Breast epithelium (tissue), 4 donors: ENCODE data around the gene WDR6. TPM values are rescaled to one million over a fixed set of nuclear protein-coding genes. Genes with fewer than 3 reads are reported as not detected.

Source experiments
- DNase-seq, 2 donors: peaks; one replicate each; pipeline ENCODE4 v3.0.0-alpha.2; 2019; ENCODE audit warnings: low spot score in 2 of 2
- H3K27ac ChIP-seq, 2 donors: fragments of 200-600 bp; sonication (generic) in 1 of 2; one replicate each; pipeline ENCODE4 v1.5.1; 2016 to 2019; ENCODE audit warnings: mild to moderate bottlenecking in 1 of 2
- H3K27me3 ChIP-seq, 2 donors: fragments of 200-600 bp; sonication (generic) in 1 of 2; one replicate each; pipeline versions ENCODE4 v1.5.1 to v1.6.0; 2017 to 2019; ENCODE audit warnings: control low read depth in 1 of 2, mild to moderate bottlenecking in 1 of 2
- H3K36me3 ChIP-seq: fragments of 200-600 bp; one replicate; pipeline ENCODE4 v1.5.1; 2019
- H3K4me1 ChIP-seq, 2 donors: fragments of 200-600 bp; sonication (generic); one replicate each; pipeline ENCODE4 v1.5.1; 2016 to 2019; ENCODE audit warnings: control low read depth in 1 of 2
- H3K4me3 ChIP-seq, 3 donors: fragments of 200-600 bp; sonication (generic); 1 replicate in 2 of 3; 2 replicates in 1 of 3; pipeline ENCODE4 v1.5.1; 2016 to 2019; ENCODE audit warnings: mild to moderate bottlenecking in 3 of 3, moderate library complexity in 2 of 3
- H3K9me3 ChIP-seq, 2 donors: fragments of 200-600 bp; sonication (generic) in 1 of 2; one replicate each; pipeline ENCODE4 v1.5.1; 2016 to 2019; ENCODE audit warnings: control low read depth in 1 of 2
- POLR2A ChIP-seq: fragments of 450-650 bp; IDR thresholded peaks from one replicate; pipeline ENCODE4 v1.6.1; 2016; ENCODE audit warnings: antibody characterized with exemption, mild to moderate bottlenecking, moderate library complexity
- POLR2AphosphoS5 ChIP-seq, 3 donors: sonication (generic); formaldehyde crosslinking; IDR thresholded peaks; one replicate each; pipeline ENCODE4 v1.6.1; 2017; ENCODE audit warnings: antibody characterized with exemption in 3 of 3
- intact Hi-C: fragments of 100-400 bp; cut with DNase I; formaldehyde crosslinking; loops from one replicate; pipeline ENCODE4 v1.15.1; 2023; ENCODE audit warnings: low total_unique reads
- total RNA-seq, 3 donors: library from RNA; depleted of rRNA; stranded (reverse); fragments of >200 nt; gene quantifications; one replicate each; pipeline ENCODE4 v1.1.0, GENCODE V29; 2016
- TF ChIP-seq, protein P1 (sequence below), 3 donors: fragments of 450-650 bp; IDR thresholded peaks; one replicate each; pipeline ENCODE4 v1.5.1; 2016 to 2017; ENCODE audit warnings: antibody characterized with exemption in 3 of 3, mild to moderate bottlenecking in 3 of 3, moderate library complexity in 3 of 3

Gene WDR6
- total RNA-seq, 3 donors from 2014 or later: 57.9 to 143 (median 135) TPM

DNA sequence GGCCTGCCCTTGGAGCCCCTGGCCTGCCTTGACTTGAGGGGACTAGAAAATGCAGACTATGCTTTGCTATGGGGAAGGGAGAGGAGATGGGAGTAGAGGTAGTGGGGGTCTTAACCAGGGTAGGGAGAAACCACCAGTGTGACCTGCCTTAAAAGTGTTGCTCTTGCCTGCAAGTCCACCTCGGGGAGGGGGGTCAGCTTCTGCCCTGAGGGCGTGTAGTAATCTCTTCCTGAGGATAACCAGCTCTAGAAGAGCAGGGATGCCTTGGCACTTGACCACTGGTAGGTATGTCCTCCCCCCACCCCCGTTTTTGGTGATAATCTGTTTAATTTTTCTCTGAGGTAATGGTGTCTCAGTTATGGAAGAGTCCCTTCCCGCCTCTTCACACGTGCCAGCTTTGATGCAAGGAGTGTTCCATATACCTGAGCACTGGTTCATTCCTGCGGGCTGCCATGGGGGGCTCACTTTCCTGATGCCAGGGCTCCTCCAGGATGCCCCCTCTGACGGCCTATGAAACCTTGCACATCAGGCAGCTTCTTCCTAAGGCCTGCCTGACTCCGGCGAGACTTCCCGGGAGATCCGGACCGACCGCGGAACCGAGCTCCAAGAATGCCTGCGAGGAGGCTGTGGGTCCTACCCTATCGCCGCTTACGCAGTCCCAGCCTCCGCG, 17.9 kb upstream of the WDR6 start:
- Histone ChIP-seq H3K9me3 (no peaks in the 10 kb centered on the region), H3K4me3 (peak overlapping the region; percentile 91 to 96 (median 92)), H3K27ac (peak overlapping the region; percentile 90 to 95), H3K36me3 (no peaks in the 10 kb centered on the region), H3K4me1 (peaks cover 5 to 7% of the 10 kb centered on the region in 2 donors), H3K27me3 (no peaks in the 10 kb centered on the region)
- DNase-seq: no peak
- intact Hi-C loops: no loop called here
- TF ChIP-seq, protein P1, sequence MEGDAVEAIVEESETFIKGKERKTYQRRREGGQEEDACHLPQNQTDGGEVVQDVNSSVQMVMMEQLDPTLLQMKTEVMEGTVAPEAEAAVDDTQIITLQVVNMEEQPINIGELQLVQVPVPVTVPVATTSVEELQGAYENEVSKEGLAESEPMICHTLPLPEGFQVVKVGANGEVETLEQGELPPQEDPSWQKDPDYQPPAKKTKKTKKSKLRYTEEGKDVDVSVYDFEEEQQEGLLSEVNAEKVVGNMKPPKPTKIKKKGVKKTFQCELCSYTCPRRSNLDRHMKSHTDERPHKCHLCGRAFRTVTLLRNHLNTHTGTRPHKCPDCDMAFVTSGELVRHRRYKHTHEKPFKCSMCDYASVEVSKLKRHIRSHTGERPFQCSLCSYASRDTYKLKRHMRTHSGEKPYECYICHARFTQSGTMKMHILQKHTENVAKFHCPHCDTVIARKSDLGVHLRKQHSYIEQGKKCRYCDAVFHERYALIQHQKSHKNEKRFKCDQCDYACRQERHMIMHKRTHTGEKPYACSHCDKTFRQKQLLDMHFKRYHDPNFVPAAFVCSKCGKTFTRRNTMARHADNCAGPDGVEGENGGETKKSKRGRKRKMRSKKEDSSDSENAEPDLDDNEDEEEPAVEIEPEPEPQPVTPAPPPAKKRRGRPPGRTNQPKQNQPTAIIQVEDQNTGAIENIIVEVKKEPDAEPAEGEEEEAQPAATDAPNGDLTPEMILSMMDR (IDR thresholded peaks at IDR 0.05): no peak
- TF ChIP-seq POLR2A (no peak), POLR2AphosphoS5 (IDR thresholded peaks at IDR 0.05) (no peak)

DNA sequence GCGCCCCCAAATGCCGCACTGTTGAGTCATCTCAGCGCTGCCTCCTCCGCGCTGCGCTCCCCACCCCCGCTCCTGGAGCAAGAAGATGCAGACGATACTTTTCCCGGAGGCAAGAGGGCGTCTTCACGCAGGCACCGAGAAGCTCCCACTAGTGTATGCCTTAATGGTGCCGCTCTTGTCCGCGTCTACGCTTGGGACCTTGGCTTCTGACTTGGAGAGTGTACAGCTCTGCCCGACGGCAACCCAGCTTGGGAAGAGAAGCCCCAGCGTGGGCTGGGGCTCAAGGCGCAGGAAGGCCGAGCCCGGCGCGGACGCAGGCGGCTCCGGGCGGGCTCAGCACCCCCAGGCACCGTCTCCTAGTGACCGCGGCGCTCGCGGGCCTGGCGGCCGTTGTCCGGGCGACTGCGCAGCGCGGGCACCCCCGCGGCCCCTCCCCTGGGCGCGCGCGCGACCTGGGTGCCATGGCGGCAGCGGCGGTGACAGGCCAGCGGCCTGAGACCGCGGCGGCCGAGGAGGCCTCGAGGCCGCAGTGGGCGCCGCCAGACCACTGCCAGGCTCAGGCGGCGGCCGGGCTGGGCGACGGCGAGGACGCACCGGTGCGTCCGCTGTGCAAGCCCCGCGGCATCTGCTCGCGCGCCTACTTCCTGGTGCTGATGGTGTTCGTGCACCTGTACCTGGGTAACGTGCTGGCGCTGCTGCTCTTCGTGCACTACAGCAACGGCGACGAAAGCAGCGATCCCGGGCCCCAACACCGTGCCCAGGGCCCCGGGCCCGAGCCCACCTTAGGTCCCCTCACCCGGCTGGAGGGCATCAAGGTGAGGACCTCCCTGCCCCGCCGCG, 17.2 kb upstream of the WDR6 start, which contains the start of gene P4HTM:
TSS of gene P4HTM (plus strand) at position 446 of the 840 bp plus-strand sequence. CDS start at position 462, 16 bp downstream.
- DNase-seq: peak; percentile 76 to 78
- peak within 1 kb of the TSS; percentile 90 to 95 for H3K27ac ChIP-seq
- H3K27me3 ChIP-seq: no peaks in the 10 kb centered on the region
- no peaks in the 10 kb centered on the region for H3K9me3 ChIP-seq
- H3K4me1 ChIP-seq: peaks cover 5 to 7% of the 10 kb centered on the region in 2 donors
- intact Hi-C loops: no loop called here
- peak; percentile 33 for TF ChIP-seq POLR2A
- TF ChIP-seq POLR2AphosphoS5 (IDR thresholded peaks at IDR 0.05): peak; percentile 86 to 91 (median 86)
- TF ChIP-seq, protein P1 (IDR thresholded peaks at IDR 0.05): peak in 1 of 3 donors; percentile 23
- no peaks in the 10 kb centered on the region for H3K36me3 ChIP-seq
- peak within 1 kb of the TSS; percentile 91 to 96 (median 92) for H3K4me3 ChIP-seq

DNA sequence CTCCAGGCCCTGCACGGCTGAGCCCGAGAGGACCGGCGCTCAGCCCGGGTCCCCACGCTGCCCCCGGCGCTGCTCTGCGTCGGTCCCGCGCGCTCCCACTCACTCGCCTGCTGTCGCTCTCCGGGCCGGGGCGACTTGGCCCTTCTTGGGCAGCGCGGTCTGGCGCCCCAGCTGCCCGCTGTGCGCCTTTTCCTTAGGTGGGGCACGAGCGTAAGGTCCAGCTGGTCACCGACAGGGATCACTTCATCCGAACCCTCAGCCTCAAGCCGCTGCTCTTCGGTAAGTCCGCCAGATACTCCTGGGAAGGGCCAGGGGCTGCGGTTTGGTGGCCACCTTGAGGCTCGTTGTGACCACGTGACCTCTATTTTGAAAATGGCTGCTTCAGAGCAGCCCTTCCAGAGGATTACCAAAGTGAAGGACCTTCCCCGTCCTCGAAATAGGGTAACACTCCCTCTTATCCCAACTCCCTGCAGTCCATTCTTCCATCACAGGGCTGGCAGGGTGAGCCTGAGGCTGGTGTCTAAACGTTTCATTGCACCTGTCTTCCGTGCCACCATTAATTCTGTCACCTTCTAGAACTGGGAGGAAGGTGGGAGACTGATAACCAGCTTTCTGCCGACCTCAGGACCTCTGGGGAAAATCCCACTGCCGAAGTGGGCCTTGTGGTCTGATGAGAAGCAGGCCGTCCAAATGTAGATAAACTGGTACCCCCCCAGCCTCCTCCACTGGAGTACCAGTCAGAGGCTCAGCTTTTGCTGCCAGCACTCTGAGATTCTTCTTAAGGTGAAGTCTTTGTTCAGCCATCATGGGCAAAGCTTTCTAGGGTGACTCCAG, 16.3 kb upstream of the WDR6 start:
- intact Hi-C loops: no loop called here
- Histone ChIP-seq H3K9me3 (no peaks in the 10 kb centered on the region), H3K4me3 (peak overlapping the region; percentile 91 to 96 (median 92)), H3K4me1 (peaks cover 5 to 7% of the 10 kb centered on the region in 2 donors), H3K36me3 (no peaks in the 10 kb centered on the region), H3K27ac (peak overlapping the region; percentile 90 to 95), H3K27me3 (no peaks in the 10 kb centered on the region)
- TF ChIP-seq, protein P1 (IDR thresholded peaks at IDR 0.05): no peak
- no peak for TF ChIP-seq POLR2AphosphoS5 (IDR thresholded peaks at IDR 0.05)
- no peak for TF ChIP-seq POLR2A
- no peak for DNase-seq

DNA sequence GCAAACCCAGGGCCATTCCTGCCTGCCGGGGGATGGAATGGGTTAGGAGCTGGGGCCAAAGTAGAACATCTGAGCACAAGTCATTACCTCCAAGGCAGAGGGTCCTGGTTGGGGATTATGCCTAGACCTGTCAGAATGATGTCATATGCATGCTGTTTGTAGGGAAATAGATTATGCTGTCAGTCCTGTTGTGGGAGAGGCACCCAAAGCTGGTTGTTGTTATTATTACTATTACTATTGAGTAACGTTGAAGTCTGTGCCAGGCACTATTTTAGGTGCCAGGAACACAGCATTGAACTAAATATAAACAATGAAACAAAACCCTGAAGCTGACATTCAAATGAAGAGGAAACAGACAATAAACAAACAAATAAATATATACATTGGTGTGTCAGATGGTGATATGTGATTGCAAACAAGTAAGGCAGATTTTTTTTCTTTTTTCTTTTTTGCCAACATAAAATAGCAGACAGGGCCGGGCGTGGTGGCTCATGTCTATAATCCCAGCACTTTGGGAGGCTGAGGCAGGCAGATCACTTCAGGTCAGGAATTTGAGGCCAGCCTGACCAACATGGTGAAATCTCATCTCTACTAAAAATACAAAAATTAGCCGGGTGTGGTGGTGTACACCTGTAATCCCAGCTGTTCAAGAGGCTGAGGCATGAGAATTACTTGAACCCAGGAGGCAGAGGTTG, 15.2 kb upstream of the WDR6 start:
- Histone ChIP-seq H3K27me3 (no peaks in the 10 kb centered on the region), H3K27ac (peak overlapping the region; percentile 29 to 54), H3K4me1 (peaks cover 5 to 7% of the 10 kb centered on the region in 2 donors), H3K36me3 (no peaks in the 10 kb centered on the region), H3K9me3 (no peaks in the 10 kb centered on the region), H3K4me3 (peak overlapping the region in 2 of 3 donors; percentile 91 to 96)
- TF ChIP-seq, protein P1 (IDR thresholded peaks at IDR 0.05): no peak
- TF ChIP-seq POLR2A: no peak
- no peak for TF ChIP-seq POLR2AphosphoS5 (IDR thresholded peaks at IDR 0.05)
- intact Hi-C loops: no loop called here
- DNase-seq: no peak
